Activated CD4-positive, alpha-beta memory T cell treated with anti-CD3 and anti-CD28 coated beads, Interleukin-2, amount 10 ng/mL, durations not matched to agents 7 days and 5 days (primary cell): ENCODE measurements around the gene IL22RA2. TPM values are rescaled to one million over a fixed set of nuclear protein-coding genes. Genes with fewer than 3 reads are reported as not detected.
A peak's percentile ranks its signal among the peaks of the same experiment; 100 is the strongest.
"Not testable (repeated sequence)": the region's sequence is repeated elsewhere in the genome, so short reads cannot be mapped to it uniquely, and the experiment has no call there.

Experiments
- CTCF ChIA-PET: fragments of 350-600 bp; sonication (Branson Sonifier 250); formaldehyde crosslinking; loops from one replicate; lab custom pipeline; 2021; ENCODE audit warnings: antibody characterized with exemption, inconsistent platforms; lab: Charles Lee
- POLR2A ChIA-PET: fragments of 350-600 bp; sonication (Branson Sonifier 250); formaldehyde crosslinking; loops from one replicate; lab custom pipeline; 2021; ENCODE audit warnings: antibody characterized with exemption; lab: Charles Lee
- DNase-seq: peaks from one replicate; pipeline ENCODE4 v3.0.0-alpha.2; 2020
- H3K27ac Mint-ChIP-seq: one replicate; pipeline ENCODE4 v1.8.0; 2021; ENCODE audit warnings: mild to moderate bottlenecking, mixed read lengths
- H3K27me3 Mint-ChIP-seq: one replicate; pipeline ENCODE4 v1.8.0; 2021; ENCODE audit warnings: mixed read lengths
- H3K36me3 Mint-ChIP-seq: one replicate; pipeline ENCODE4 v1.8.0; 2021; ENCODE audit warnings: low read depth, mixed read lengths
- H3K4me1 Mint-ChIP-seq: one replicate; pipeline ENCODE4 v1.8.0; 2021; ENCODE audit warnings: mixed read lengths
- H3K4me3 Mint-ChIP-seq: one replicate; pipeline ENCODE4 v1.8.0; 2021; ENCODE audit warnings: mild to moderate bottlenecking, mixed read lengths
- H3K9me3 Mint-ChIP-seq: one replicate; pipeline ENCODE4 v1.8.0; 2021; ENCODE audit warnings: mixed read lengths
- total RNA-seq, 2 experiments: library from RNA; stranded (reverse); gene quantifications; one replicate each; pipeline ENCODE4 v1.2.3, GENCODE V29; 2021

IL22RA2 gene
- total RNA-seq: not detected

DNA sequence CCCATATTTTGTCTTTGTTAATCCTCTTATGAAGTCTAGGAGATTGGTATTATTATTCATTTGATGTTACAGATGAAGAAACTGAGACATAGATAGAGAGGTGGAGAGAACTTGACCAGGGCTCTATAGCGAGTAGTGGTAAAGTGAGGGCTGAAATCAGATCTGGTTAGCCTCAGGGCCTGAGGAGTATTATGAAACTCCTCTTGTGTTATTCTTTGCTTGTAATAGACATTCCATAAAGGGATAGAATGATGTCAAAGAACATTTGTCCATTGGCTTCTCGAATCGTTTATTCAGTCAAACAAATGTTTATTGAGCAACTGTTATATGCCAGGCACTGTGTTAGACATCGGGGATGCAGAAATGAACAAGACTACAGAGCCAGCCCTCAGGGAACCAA, at the start of gene IL22RA2:
IL22RA2 (minus strand) TSS at position 144 of the 400 bp plus-strand sequence. CDS start 11,895 bp downstream, outside the sequence.
- no peak within 1 kb of the TSS for H3K4me3 Mint-ChIP-seq
- ChIA-PET CTCF (interaction anchor here (0.6 to 1.2 kb wide), 2 partner anchors 69 to 79 kb away, joined by 3 to 4 read pairs; no protein-coding TSS in a partner anchor), POLR2A (no interaction called here)
- DNase-seq: no peak
- H3K27me3 Mint-ChIP-seq: peaks cover 14% of the 10 kb centered on the region
- peaks cover 15% of the 10 kb centered on the region for H3K9me3 Mint-ChIP-seq
- no peaks in the 10 kb centered on the region for H3K36me3 Mint-ChIP-seq
- no peak within 1 kb of the TSS for H3K27ac Mint-ChIP-seq
- no peaks in the 10 kb centered on the region for H3K4me1 Mint-ChIP-seq

DNA sequence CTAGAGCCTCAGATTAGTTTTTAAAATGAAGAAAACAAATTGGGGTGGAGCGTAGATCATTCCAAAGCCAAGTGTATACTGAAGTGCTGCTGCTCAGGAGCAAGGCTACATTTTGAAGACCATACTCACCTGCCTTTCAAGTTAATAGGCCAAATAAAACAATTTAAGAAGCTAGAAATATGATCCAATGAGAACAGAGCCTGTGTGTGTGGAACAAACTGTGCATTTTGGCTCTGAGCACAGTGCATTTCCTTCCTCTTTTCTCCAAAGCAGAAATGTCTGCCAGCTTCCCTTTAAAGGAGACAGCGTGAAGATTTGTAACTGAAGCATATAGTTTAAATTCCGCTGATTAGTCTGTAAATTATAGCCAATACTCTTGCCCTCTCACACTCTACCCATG, 48.9 kb upstream of the IL22RA2 start:
- Mint-ChIP-seq H3K27ac (no peak overlapping the region), H3K36me3 (peaks cover 6% of the 10 kb centered on the region), H3K9me3 (no peaks in the 10 kb centered on the region), H3K27me3 (no peaks in the 10 kb centered on the region), H3K4me3 (no peak overlapping the region), H3K4me1 (peaks cover 44% of the 10 kb centered on the region)
- ChIA-PET CTCF (no interaction called here), POLR2A (interaction anchor here (1.8 to 2.0 kb wide), 2 partner anchors 9 to 46 kb away, joined by 4 to 6 read pairs; no protein-coding TSS in a partner anchor)
- DNase-seq: no peak

- Mint-ChIP-seq H3K27me3 (no peaks in the 10 kb centered on the region), H3K36me3 (peaks cover 12% of the 10 kb centered on the region), H3K9me3 (no peaks in the 10 kb centered on the region), H3K4me1 (peaks cover 50% of the 10 kb centered on the region), H3K27ac (peak overlapping the region; percentile 86), H3K4me3 (peak overlapping the region; percentile 99)
- ChIA-PET POLR2A (interaction anchor here (1.2 kb wide), 1 partner anchor 12 kb away, joined by 3 read pairs; no protein-coding TSS in a partner anchor), CTCF (no interaction called here)
- DNase-seq: no peak
Measured at GRCh38 chr6:137219664-137220252, 46.3 kb upstream of the IL22RA2 start.

- ChIA-PET POLR2A (interaction anchor here (1.2 kb wide), 1 partner anchor 98 kb away, joined by 3 read pairs; no protein-coding TSS in a partner anchor), CTCF (interaction anchor here (1.8 kb wide), 1 partner anchor 53 kb away, joined by 4 read pairs; no protein-coding TSS in a partner anchor)
- Mint-ChIP-seq H3K27ac (peak within 1 kb of the TSS; percentile 94), H3K9me3 (no peaks in the 10 kb centered on the region), H3K4me1 (peaks cover 50% of the 10 kb centered on the region), H3K27me3 (no peaks in the 10 kb centered on the region), H3K4me3 (peak within 1 kb of the TSS; percentile 99), H3K36me3 (peaks cover 19% of the 10 kb centered on the region)
- peak; percentile 95 for DNase-seq
Measured at GRCh38 chr6:137218917-137219663, 45.6 kb upstream of the IL22RA2 start, which contains the start of gene IFNGR1. IFNGR1 (minus strand) TSS chr6:137219385; CDS start chr6:137219327, 58 bp downstream.

- H3K27ac Mint-ChIP-seq: peak overlapping the region; percentile 94
- DNase-seq: peak; percentile 57
- CTCF ChIA-PET: interaction anchor here (0.9 to 1.8 kb wide), 2 partner anchors 25 to 53 kb away, joined by 3 to 4 read pairs; no protein-coding TSS in a partner anchor
- H3K4me3 Mint-ChIP-seq: peak overlapping the region; percentile 99
- no peaks in the 10 kb centered on the region for H3K9me3 Mint-ChIP-seq
- H3K4me1 Mint-ChIP-seq: peaks cover 50% of the 10 kb centered on the region
- POLR2A ChIA-PET: interaction anchor here (0.8 to 1.4 kb wide), 5 partner anchors 11 to 434 kb away, joined by 3 to 5 read pairs (median 4); no protein-coding TSS in a partner anchor
- H3K27me3 Mint-ChIP-seq: no peaks in the 10 kb centered on the region
- peaks cover 25% of the 10 kb centered on the region for H3K36me3 Mint-ChIP-seq
Measured at GRCh38 chr6:137218473-137218916, 45.1 kb upstream of the IL22RA2 start.

- Mint-ChIP-seq H3K36me3 (peaks cover 30% of the 10 kb centered on the region), H3K9me3 (no peaks in the 10 kb centered on the region), H3K27me3 (no peaks in the 10 kb centered on the region), H3K4me1 (peaks cover 51% of the 10 kb centered on the region), H3K27ac (peak overlapping the region; percentile 94), H3K4me3 (peak overlapping the region; percentile 99)
- ChIA-PET POLR2A (interaction anchor here (0.8 to 1.4 kb wide), 6 partner anchors 12 to 434 kb away, joined by 3 to 5 read pairs (median 4); no protein-coding TSS in a partner anchor), CTCF (interaction anchor here (0.9 to 1.8 kb wide), 2 partner anchors 25 to 52 kb away, joined by 3 to 4 read pairs; no protein-coding TSS in a partner anchor)
- peak; percentile 22 for DNase-seq
Measured at GRCh38 chr6:137217801-137218472, 44.5 kb upstream of the IL22RA2 start.

GRCh38 chr6:137216875-137217553, 43.6 kb upstream of the IL22RA2 start:
- POLR2A ChIA-PET: interaction anchor here (0.8 to 1.4 kb wide), 3 partner anchors 13 to 122 kb away, joined by 3 to 5 read pairs (median 4); no protein-coding TSS in a partner anchor
- peaks cover 2% of the 10 kb centered on the region for H3K9me3 Mint-ChIP-seq
- peaks cover 34% of the 10 kb centered on the region for H3K36me3 Mint-ChIP-seq
- DNase-seq: no peak
- CTCF ChIA-PET: interaction anchor here (1.8 kb wide), 1 partner anchor 51 kb away, joined by 4 read pairs; no protein-coding TSS in a partner anchor
- H3K4me1 Mint-ChIP-seq: peaks cover 54% of the 10 kb centered on the region
- H3K4me3 Mint-ChIP-seq: peak overlapping the region; percentile 12
- H3K27me3 Mint-ChIP-seq: no peaks in the 10 kb centered on the region
- no peak overlapping the region for H3K27ac Mint-ChIP-seq

GRCh38 chr6:137216106-137216505, 42.7 kb upstream of the IL22RA2 start:
- ChIA-PET POLR2A (no interaction called here), CTCF (no interaction called here)
- Mint-ChIP-seq H3K9me3 (peaks cover 2% of the 10 kb centered on the region), H3K4me3 (no peak overlapping the region), H3K27me3 (no peaks in the 10 kb centered on the region), H3K4me1 (peaks cover 54% of the 10 kb centered on the region), H3K27ac (no peak overlapping the region), H3K36me3 (peaks cover 43% of the 10 kb centered on the region)
- DNase-seq: no peak

DNA sequence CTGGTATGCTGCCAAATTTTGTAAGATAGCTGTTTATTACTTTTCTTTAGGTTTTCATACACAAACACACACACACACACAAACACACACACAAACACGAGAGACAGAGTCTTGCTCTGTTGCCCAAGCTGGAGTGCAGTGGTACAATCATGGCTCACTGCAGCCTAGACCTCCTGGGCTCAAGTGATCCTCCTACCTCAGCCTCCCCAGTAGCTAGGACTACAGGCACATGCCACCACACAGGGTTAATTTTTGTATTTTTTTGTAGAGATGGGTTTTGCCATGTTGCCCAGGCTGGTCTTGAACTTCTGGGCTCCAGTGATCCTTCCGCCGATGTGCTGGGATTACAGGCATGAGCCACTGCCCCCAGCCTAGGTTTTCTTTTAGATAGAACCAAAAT, 42.2 kb upstream of the IL22RA2 start:
- peaks cover 54% of the 10 kb centered on the region for H3K4me1 Mint-ChIP-seq
- CTCF ChIA-PET, DNase-seq, H3K9me3 Mint-ChIP-seq, H3K27me3 Mint-ChIP-seq, H3K27ac Mint-ChIP-seq, H3K4me3 Mint-ChIP-seq, POLR2A ChIA-PET: not testable (repeated sequence)
- H3K36me3 Mint-ChIP-seq: peaks cover 46% of the 10 kb centered on the region

- Mint-ChIP-seq H3K36me3 (peaks cover 53% of the 10 kb centered on the region), H3K4me3 (no peak overlapping the region), H3K4me1 (peaks cover 51% of the 10 kb centered on the region), H3K27me3 (no peaks in the 10 kb centered on the region), H3K27ac (no peak overlapping the region), H3K9me3 (peaks cover 5% of the 10 kb centered on the region)
- POLR2A ChIA-PET: no interaction called here
- CTCF ChIA-PET: no interaction called here
- no peak for DNase-seq
Measured at GRCh38 chr6:137214931-137215330, 41.5 kb upstream of the IL22RA2 start.

GRCh38 chr6:137213813-137214212, 40.4 kb upstream of the IL22RA2 start:
- no peak for DNase-seq
- Mint-ChIP-seq H3K36me3 (peaks cover 63% of the 10 kb centered on the region), H3K9me3 (peaks cover 13% of the 10 kb centered on the region), H3K4me1 (peaks cover 45% of the 10 kb centered on the region), H3K4me3 (no peak overlapping the region), H3K27me3 (no peaks in the 10 kb centered on the region), H3K27ac (no peak overlapping the region)
- ChIA-PET CTCF (no interaction called here), POLR2A (no interaction called here)

GRCh38 chr6:137213331-137213740, 39.9 kb upstream of the IL22RA2 start:
- no peak overlapping the region for H3K27ac Mint-ChIP-seq
- peaks cover 61% of the 10 kb centered on the region for H3K36me3 Mint-ChIP-seq
- peaks cover 13% of the 10 kb centered on the region for H3K9me3 Mint-ChIP-seq
- peaks cover 40% of the 10 kb centered on the region for H3K4me1 Mint-ChIP-seq
- POLR2A ChIA-PET: no interaction called here
- no peaks in the 10 kb centered on the region for H3K27me3 Mint-ChIP-seq
- H3K4me3 Mint-ChIP-seq: no peak overlapping the region
- no peak for DNase-seq
- CTCF ChIA-PET: no interaction called here
